ENCODE data around the gene CXCL1.

Gene CXCL1

DNA sequence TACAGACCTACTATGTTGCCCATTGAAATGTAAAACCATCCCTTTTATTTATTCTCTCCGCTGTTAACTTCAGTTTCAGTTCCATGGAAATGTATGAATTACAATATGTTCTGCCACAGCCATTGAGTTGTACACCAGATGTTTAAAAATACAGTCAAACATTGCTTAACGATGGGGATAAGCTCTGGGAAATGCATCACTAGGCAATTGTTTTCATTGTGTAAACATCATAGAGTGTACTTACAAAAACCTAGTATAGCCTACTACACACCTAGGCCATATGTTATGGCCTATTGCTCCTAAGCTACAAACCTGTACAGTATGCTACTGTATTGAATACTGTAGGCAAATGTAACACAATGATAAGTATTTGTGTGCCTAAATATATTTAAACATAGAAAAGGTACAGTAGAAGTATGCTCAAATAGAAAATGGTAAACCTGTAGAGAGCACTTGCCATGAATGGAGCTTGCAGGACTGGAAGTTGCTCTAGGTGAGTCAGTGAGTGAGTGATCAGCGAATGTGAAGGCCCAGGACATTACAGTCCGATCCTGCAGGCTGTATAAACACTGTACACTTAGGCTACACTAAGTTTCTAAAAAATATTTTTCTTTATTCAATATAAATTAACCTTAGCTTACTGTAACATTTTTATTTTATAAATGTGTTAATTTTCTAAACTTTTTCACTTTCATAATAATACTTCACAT, 18.8 kb upstream of the CXCL1 start:
- TF ChIP-seq, protein P1, sequence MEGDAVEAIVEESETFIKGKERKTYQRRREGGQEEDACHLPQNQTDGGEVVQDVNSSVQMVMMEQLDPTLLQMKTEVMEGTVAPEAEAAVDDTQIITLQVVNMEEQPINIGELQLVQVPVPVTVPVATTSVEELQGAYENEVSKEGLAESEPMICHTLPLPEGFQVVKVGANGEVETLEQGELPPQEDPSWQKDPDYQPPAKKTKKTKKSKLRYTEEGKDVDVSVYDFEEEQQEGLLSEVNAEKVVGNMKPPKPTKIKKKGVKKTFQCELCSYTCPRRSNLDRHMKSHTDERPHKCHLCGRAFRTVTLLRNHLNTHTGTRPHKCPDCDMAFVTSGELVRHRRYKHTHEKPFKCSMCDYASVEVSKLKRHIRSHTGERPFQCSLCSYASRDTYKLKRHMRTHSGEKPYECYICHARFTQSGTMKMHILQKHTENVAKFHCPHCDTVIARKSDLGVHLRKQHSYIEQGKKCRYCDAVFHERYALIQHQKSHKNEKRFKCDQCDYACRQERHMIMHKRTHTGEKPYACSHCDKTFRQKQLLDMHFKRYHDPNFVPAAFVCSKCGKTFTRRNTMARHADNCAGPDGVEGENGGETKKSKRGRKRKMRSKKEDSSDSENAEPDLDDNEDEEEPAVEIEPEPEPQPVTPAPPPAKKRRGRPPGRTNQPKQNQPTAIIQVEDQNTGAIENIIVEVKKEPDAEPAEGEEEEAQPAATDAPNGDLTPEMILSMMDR (IDR thresholded peaks at IDR 0.05; ENCODE audit: insufficient read depth, low read length, missing control alignments) = no peak
- H3K4me3 ChIP-seq (ENCODE audit: low read depth, low read length) = no peak overlapping the region
- POLR2A ChIA-PET = no interaction called here
- CTCF ChIA-PET = interaction anchor here (1.1 kb wide), 1 partner anchor 13 kb away, joined by 3 read pairs; no protein-coding TSS in a partner anchor
- DNase-seq (ENCODE audit: low read depth, low spot score) = no peak

DNA sequence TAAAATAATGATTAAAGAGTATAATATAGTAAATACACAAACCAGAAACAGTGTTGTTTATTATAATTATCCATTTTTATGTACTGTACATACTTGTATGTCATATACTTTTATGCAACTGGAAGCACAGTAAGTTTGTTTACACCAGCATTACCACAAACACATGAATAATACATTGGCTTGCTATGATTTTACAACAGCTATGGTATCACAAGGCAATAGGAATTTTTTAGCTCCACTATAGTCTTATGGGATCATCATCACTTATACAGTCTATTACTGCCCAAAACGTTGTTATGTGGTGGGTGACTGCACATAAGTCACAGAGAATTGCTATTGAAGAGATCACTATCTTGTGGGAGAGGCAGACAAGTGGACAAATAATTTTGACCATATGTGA, 17.9 kb upstream of the CXCL1 start:
- no peak for DNase-seq (ENCODE audit: low read depth, low spot score)
- no peak overlapping the region for H3K4me3 ChIP-seq (ENCODE audit: low read depth, low read length)
- TF ChIP-seq, protein P1 (IDR thresholded peaks at IDR 0.05; ENCODE audit: insufficient read depth, low read length, missing control alignments) = no peak
- CTCF ChIA-PET = interaction anchor here (1.1 to 1.2 kb wide), 2 partner anchors 14 to 21 kb away, joined by 3 to 4 read pairs; no protein-coding TSS in a partner anchor
- POLR2A ChIA-PET = no interaction called here

DNA sequence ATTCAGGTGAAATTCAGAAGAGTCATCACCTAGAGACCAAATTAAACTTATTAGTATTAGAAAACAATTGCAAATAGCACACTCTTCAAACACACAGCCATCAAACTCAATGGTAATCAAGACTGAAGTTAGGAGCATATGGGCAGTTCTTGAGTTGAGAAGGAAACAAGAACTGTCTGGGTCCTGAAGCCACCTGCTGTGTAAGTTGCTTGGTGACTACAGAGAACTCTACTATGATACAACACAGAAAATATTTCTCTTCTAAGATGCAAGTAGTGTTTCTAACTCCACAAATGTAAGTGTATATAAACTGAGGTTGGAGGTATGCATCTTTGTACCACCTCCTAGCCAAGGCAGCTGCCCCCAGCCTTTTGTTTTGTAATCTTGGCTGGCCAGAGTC, 16.4 kb upstream of the CXCL1 start:
- CTCF ChIA-PET = interaction anchor here (1.4 to 1.5 kb wide), 2 partner anchors 9 to 12 kb away, joined by 3 to 6 read pairs; no protein-coding TSS in a partner anchor
- TF ChIP-seq, protein P1 (IDR thresholded peaks at IDR 0.05; ENCODE audit: insufficient read depth, low read length, missing control alignments) = no peak
- DNase-seq (ENCODE audit: low read depth, low spot score) = no peak
- no peak overlapping the region for H3K4me3 ChIP-seq (ENCODE audit: low read depth, low read length)
- POLR2A ChIA-PET = no interaction called here

DNA sequence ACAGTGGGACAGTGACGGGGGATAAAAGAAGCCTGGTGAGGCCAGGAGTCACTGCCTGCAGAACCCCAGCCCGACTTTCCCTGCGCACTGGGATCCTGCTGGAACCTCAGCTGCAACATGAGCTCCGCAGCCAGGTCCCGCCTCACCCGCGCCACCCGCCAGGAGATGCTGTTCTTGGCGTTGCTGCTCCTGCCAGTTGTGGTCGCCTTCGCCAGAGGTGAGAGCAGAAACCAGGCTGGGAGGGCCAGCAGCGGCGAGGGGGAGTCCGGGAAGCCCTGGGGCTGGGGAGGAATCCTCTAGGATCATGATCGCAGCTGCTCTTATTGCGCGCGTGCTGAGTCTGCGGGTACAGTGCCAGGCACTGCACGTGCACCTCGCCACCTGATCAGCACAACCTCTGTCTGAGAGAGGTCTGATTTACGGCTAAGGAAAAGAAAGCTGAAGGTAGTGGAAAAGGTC, 15.9 kb upstream of the CXCL1 start, which contains the start of gene PF4V1:
Gene PF4V1, plus strand, starts transcription at position 51 of the 459 bp plus-strand sequence. Its CDS starts 67 bp downstream, at position 118.
- peak within 1 kb of the TSS; percentile 32 for H3K4me3 ChIP-seq (ENCODE audit: low read depth, low read length)
- CTCF ChIA-PET = interaction anchor here (1.4 to 1.6 kb wide), 3 partner anchors 10 to 11 kb away, joined by 3 to 6 read pairs (median 3); no protein-coding TSS in a partner anchor
- POLR2A ChIA-PET = no interaction called here
- TF ChIP-seq, protein P1 (IDR thresholded peaks at IDR 0.05; ENCODE audit: insufficient read depth, low read length, missing control alignments) = peak; percentile 56
- DNase-seq (ENCODE audit: low read depth, low spot score) = no peak

DNA sequence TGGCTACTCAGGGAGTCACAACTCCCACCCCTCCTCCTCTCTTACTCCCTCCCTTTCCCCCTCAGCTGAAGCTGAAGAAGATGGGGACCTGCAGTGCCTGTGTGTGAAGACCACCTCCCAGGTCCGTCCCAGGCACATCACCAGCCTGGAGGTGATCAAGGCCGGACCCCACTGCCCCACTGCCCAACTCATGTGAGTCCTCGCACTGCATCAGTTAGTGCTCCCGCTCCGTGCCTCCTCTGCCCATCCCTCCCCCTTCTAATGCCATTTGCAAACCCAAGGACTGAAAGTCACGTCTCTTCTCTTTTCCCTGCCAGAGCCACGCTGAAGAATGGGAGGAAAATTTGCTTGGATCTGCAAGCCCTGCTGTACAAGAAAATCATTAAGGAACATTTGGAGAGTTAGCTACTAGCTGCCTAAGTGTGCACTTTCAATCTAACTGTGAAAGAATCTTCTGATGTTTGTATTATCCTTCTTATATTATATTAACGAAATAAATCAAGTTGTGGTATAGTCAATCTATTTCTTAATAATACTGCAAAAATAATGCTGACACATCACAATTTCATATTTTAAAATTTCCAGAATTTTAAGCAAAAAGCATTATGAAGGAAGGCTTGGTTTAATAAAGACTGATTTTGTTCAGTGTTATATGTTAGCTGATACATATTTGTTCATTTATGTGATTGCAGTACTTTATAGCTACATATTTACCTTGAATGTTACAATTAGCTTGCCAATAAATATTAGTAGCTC, 15.3 kb upstream of the CXCL1 start:
- ChIA-PET CTCF (interaction anchor here (0.7 to 1.6 kb wide), 3 partner anchors 9 to 875 kb away, joined by 3 read pairs; no protein-coding TSS in a partner anchor), POLR2A (no interaction called here)
- TF ChIP-seq, protein P1 (IDR thresholded peaks at IDR 0.05; ENCODE audit: insufficient read depth, low read length, missing control alignments) = no peak
- H3K4me3 ChIP-seq (ENCODE audit: low read depth, low read length) = no peak overlapping the region
- DNase-seq (ENCODE audit: low read depth, low spot score) = no peak

DNA sequence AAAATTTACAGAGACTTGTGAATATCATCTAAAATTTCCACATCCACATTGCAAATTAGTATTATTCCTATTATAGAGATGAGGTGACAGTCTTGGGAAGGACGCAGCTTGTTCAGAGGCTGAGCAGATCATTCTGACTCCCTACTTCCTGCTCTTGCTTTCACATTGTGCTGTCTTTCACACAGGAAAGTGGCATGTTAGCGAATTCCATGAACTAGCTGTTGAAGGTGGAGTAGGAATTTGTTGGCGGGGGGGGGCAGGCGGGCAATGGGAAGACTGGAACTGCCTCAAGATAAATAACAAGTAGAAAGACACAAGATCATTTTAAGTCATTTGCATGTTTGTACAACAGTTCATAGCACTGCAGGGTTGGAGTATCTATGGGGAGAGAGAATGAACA, 13.8 kb upstream of the CXCL1 start:
- no peak overlapping the region for H3K4me3 ChIP-seq (ENCODE audit: low read depth, low read length)
- POLR2A ChIA-PET = no interaction called here
- no peak for DNase-seq (ENCODE audit: low read depth, low spot score)
- TF ChIP-seq, protein P1 (IDR thresholded peaks at IDR 0.05; ENCODE audit: insufficient read depth, low read length, missing control alignments) = no peak
- CTCF ChIA-PET = interaction anchor here (1.2 kb wide), 1 partner anchor 128 kb away, joined by 3 read pairs; no protein-coding TSS in a partner anchor
